ENCODE data around the gene SLC6A3. TPM values are rescaled to one million over a fixed set of nuclear protein-coding genes. Genes with fewer than 3 reads are reported as not detected.

Gene SLC6A3
- total and polyA plus RNA-seq, 4 donors = 0.30 to 1.1 (median 0.90) TPM

DNA sequence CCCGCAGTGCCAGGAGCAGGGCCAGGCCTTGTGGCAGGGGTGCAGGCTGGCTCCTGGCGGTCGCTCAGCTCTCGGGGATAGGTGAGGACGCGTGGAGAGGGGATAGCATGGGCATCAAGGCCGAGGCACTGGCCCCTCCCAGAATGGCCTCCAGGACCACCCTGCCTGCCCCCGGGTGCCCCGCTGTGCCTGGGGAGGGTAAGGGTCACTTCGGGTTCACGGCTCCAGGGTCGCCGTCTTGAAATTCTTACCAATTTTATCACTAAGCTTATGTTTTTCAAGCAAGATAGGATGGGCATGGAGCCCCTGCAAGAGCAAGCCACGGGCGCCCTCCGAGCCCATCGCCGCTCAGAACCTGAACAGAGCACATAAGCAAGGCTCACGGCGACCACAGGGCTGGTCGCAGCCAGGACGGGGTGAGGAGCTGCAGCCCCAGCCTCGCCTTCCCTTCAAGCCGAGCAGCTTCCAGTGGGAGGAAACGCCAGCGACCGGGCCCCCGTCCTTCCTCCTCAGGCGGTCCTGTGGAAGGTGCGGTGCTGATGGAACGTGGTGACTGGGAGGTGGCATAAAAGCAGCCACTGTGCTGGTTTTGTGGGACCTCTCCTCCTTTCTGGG, 86.1 kb downstream of the SLC6A3 start:
- Histone ChIP-seq H3K4me1 (ENCODE audit: control insufficient read depth in 5 of 5, insufficient read depth in 5 of 5, low read length in 5 of 5) (no peaks in the 10 kb centered on the region), H3K36me3 (ENCODE audit: control insufficient read depth in 4 of 4, insufficient read depth in 4 of 4, low read length in 4 of 4) (no peaks in the 10 kb centered on the region), H3K9me3 (ENCODE audit: control insufficient read depth in 4 of 4, insufficient read depth in 3 of 4, low read length in 3 of 4) (no peaks in the 10 kb centered on the region), H3K4me3 (no peak overlapping the region), H3K9ac (ENCODE audit: insufficient read depth in 1 of 2, low read length in 2 of 2) (no peak overlapping the region), H3K27ac (ENCODE audit: low read depth in 1 of 2, low read length in 1 of 2) (no peak overlapping the region), H3K27me3 (ENCODE audit: control insufficient read depth in 3 of 3, insufficient read depth in 3 of 3, low read length in 2 of 3) (peaks cover 0 to 12% (median 0%) of the 10 kb centered on the region in 3 donors)
- TF ChIP-seq, protein P1, sequence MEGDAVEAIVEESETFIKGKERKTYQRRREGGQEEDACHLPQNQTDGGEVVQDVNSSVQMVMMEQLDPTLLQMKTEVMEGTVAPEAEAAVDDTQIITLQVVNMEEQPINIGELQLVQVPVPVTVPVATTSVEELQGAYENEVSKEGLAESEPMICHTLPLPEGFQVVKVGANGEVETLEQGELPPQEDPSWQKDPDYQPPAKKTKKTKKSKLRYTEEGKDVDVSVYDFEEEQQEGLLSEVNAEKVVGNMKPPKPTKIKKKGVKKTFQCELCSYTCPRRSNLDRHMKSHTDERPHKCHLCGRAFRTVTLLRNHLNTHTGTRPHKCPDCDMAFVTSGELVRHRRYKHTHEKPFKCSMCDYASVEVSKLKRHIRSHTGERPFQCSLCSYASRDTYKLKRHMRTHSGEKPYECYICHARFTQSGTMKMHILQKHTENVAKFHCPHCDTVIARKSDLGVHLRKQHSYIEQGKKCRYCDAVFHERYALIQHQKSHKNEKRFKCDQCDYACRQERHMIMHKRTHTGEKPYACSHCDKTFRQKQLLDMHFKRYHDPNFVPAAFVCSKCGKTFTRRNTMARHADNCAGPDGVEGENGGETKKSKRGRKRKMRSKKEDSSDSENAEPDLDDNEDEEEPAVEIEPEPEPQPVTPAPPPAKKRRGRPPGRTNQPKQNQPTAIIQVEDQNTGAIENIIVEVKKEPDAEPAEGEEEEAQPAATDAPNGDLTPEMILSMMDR (IDR thresholded peaks at IDR 0.05; ENCODE audit: control extremely low read depth, extremely low read depth) = no peak
- no peak for ATAC-seq (ENCODE audit: insufficient read depth, low FRiP score)
- DNase-seq = no peak
- WGBS, 2 donors = 73 to 75% methylated on average over 28 to 31 of the region's 31 CpGs

DNA sequence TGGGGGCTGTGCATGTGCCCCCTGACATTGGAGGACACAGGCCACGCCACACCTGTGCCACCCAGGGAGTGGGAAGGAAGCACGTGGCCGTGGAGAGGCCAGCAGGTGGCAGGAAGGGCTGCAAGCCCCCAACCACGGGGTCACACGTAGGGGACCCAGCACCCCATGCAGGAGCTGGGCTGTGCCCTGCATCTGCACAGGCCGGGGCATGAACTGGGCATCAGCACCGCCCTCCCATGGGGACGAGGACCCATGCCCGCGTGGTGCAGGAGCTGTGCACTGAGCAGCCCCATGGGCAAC, 86.6 kb downstream of the SLC6A3 start:
- Histone ChIP-seq H3K4me3 (no peak overlapping the region), H3K4me1 (ENCODE audit: control insufficient read depth in 5 of 5, insufficient read depth in 5 of 5, low read length in 5 of 5) (no peaks in the 10 kb centered on the region), H3K36me3 (ENCODE audit: control insufficient read depth in 4 of 4, insufficient read depth in 4 of 4, low read length in 4 of 4) (no peaks in the 10 kb centered on the region), H3K9ac (ENCODE audit: insufficient read depth in 1 of 2, low read length in 2 of 2) (no peak overlapping the region), H3K27ac (ENCODE audit: low read depth in 1 of 2, low read length in 1 of 2) (no peak overlapping the region), H3K27me3 (ENCODE audit: control insufficient read depth in 3 of 3, insufficient read depth in 3 of 3, low read length in 2 of 3) (peaks cover 0 to 12% (median 0%) of the 10 kb centered on the region in 3 donors), H3K9me3 (ENCODE audit: control insufficient read depth in 4 of 4, insufficient read depth in 3 of 4, low read length in 3 of 4) (no peaks in the 10 kb centered on the region)
- DNase-seq (no peak), ATAC-seq (ENCODE audit: insufficient read depth, low FRiP score) (no peak)
- TF ChIP-seq, protein P1 (IDR thresholded peaks at IDR 0.05; ENCODE audit: control extremely low read depth, extremely low read depth) = no peak
- 68 to 86% methylated on average over 10 of the region's 10 CpGs for WGBS, 2 donors

DNA sequence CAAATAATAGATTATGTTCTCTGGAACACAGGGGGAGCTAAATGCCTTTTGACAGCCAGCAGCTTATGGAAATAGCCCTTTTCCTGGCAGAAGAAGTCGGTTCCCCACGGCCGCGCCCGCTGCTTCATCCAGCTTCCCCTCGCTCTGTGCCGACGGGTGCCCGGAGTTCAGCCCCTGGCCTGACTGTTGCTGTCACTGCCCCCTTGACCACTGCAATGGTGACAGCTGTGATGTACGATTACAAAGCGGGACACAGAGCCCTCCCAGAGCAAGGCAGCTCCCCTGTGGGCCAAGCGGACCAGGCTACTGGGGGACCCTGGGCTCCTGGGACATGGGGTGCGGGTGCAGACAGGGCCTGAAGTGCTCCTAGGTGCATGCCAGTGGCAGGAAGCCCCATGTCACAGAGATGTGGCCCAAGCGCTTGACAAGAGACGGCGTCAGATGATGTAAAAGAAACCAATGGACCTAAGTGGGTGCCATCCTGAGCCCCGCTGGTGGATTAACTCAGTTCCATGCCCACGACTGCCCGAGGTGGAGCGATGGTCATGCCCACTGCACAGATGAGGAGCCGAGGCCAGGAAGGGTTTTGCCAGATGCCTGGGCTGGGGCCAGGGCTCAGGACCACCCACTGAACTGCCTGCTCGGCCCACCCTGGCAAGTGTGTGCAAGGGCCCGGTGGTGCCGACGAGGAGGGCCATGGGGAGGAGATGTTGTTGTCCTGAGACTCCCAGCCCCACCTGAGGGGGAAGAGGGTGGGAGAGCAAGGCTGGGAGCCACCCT, 87.1 kb downstream of the SLC6A3 start:
- H3K4me3 ChIP-seq = no peak overlapping the region
- TF ChIP-seq, protein P1 (IDR thresholded peaks at IDR 0.05; ENCODE audit: control extremely low read depth, extremely low read depth) = no peak
- no peaks in the 10 kb centered on the region for H3K36me3 ChIP-seq (ENCODE audit: control insufficient read depth in 4 of 4, insufficient read depth in 4 of 4, low read length in 4 of 4)
- ATAC-seq (ENCODE audit: insufficient read depth, low FRiP score) (no peak), DNase-seq (no peak)
- H3K9me3 ChIP-seq (ENCODE audit: control insufficient read depth in 4 of 4, insufficient read depth in 3 of 4, low read length in 3 of 4) = no peaks in the 10 kb centered on the region
- 84 to 87% methylated on average over 25 of the region's 25 CpGs for WGBS, 2 donors
- H3K27me3 ChIP-seq (ENCODE audit: control insufficient read depth in 3 of 3, insufficient read depth in 3 of 3, low read length in 2 of 3) = peaks cover 0 to 12% (median 0%) of the 10 kb centered on the region in 3 donors
- H3K4me1 ChIP-seq (ENCODE audit: control insufficient read depth in 5 of 5, insufficient read depth in 5 of 5, low read length in 5 of 5) = no peaks in the 10 kb centered on the region
- no peak overlapping the region for H3K27ac ChIP-seq (ENCODE audit: low read depth in 1 of 2, low read length in 1 of 2)
- H3K9ac ChIP-seq (ENCODE audit: insufficient read depth in 1 of 2, low read length in 2 of 2) = no peak overlapping the region

Measured in lung (tissue), 12 donors.